ENCODE data around the gene FECH.

FECH gene

GRCh38 chr18:57539702-57540101 is 46.8 kb downstream of the FECH start:
- Histone ChIP-seq H3K36me3 (ENCODE audit: control insufficient read depth in 2 of 2, insufficient read depth in 1 of 2, low read length in 2 of 2) (no peaks in the 10 kb centered on the region), H3K4me1 (ENCODE audit: control insufficient read depth, insufficient read depth, low read length) (no peaks in the 10 kb centered on the region), H3K27ac (ENCODE audit: extremely low read depth, low read depth, low read length) (no peak overlapping the region), H3K9me3 (ENCODE audit: control insufficient read depth, insufficient read depth, low read depth, low read length) (no peaks in the 10 kb centered on the region), H3K4me3 (ENCODE audit: low read depth, low read length) (no peak overlapping the region)
- TF ChIP-seq ZNF777 (tag by site-specific recombination; IDR thresholded peaks at IDR 0.05; ENCODE audit: borderline replicate concordance) (no peak), EGR2 (tag by site-specific recombination; IDR thresholded peaks at IDR 0.05; ENCODE audit: low read depth) (no peak), ZFHX2 (tag by site-specific recombination; conservative IDR thresholded peaks at IDR 0.05) (no peak), ZNF114 (tag by site-specific recombination; IDR thresholded peaks at IDR 0.05) (no peak), ZNF433 (tag by site-specific recombination; IDR thresholded peaks at IDR 0.05; ENCODE audit: low read depth) (no peak), BCL11B (tag by site-specific recombination; IDR thresholded peaks at IDR 0.05; ENCODE audit: low read depth) (no peak), RBAK (tag by site-specific recombination; IDR thresholded peaks at IDR 0.05) (no peak), ZNF670 (tag by site-specific recombination; IDR thresholded peaks at IDR 0.05; ENCODE audit: low read depth) (no peak), ZNF560 (tag by site-specific recombination; IDR thresholded peaks at IDR 0.05; ENCODE audit: borderline replicate concordance) (no peak), HOXD13 (CRISPR knock-in tag; IDR thresholded peaks at IDR 0.05; ENCODE audit: borderline replicate concordance) (no peak), MZF1 (tag by site-specific recombination; IDR thresholded peaks at IDR 0.05; ENCODE audit: borderline replicate concordance) (no peak), ZBTB10 (tag by site-specific recombination; IDR thresholded peaks at IDR 0.05) (no peak)
- TF ChIP-seq, protein P1, sequence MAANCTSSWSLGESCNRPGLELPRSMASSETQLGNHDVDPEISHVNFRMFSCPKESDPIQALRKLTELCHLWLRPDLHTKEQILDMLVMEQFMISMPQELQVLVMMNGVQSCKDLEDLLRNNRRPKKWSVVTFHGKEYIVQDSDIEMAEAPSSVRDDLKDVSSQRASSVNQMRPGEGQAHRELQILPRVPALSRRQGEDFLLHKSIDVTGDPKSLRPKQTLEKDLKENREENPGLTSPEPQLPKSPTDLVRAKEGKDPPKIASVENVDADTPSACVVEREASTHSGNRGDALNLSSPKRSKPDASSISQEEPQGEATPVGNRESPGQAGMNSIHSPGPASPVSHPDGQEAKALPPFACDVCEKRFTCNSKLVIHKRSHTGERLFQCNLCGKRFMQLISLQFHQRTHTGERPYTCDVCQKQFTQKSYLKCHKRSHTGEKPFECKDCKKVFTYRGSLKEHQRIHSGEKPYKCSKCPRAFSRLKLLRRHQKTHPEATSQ (tag by site-specific recombination; IDR thresholded peaks at IDR 0.05), result no peak
- TF ChIP-seq, protein P2, sequence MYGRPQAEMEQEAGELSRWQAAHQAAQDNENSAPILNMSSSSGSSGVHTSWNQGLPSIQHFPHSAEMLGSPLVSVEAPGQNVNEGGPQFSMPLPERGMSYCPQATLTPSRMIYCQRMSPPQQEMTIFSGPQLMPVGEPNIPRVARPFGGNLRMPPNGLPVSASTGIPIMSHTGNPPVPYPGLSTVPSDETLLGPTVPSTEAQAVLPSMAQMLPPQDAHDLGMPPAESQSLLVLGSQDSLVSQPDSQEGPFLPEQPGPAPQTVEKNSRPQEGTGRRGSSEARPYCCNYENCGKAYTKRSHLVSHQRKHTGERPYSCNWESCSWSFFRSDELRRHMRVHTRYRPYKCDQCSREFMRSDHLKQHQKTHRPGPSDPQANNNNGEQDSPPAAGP (tag by site-specific recombination; IDR thresholded peaks at IDR 0.05), result no peak
- TF ChIP-seq, protein P3, sequence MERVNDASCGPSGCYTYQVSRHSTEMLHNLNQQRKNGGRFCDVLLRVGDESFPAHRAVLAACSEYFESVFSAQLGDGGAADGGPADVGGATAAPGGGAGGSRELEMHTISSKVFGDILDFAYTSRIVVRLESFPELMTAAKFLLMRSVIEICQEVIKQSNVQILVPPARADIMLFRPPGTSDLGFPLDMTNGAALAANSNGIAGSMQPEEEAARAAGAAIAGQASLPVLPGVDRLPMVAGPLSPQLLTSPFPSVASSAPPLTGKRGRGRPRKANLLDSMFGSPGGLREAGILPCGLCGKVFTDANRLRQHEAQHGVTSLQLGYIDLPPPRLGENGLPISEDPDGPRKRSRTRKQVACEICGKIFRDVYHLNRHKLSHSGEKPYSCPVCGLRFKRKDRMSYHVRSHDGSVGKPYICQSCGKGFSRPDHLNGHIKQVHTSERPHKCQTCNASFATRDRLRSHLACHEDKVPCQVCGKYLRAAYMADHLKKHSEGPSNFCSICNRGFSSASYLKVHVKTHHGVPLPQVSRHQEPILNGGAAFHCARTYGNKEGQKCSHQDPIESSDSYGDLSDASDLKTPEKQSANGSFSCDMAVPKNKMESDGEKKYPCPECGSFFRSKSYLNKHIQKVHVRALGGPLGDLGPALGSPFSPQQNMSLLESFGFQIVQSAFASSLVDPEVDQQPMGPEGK (tag by site-specific recombination; IDR thresholded peaks at IDR 0.05), result no peak
- ChIA-PET CTCF (interaction anchor here (0.6 to 1.4 kb wide), 2 partner anchors 22 to 93 kb away, joined by 3 read pairs; no protein-coding TSS in a partner anchor), POLR2A (no interaction called here)

- Histone ChIP-seq H3K4me3 (ENCODE audit: low read depth, low read length) (no peak overlapping the region), H3K27ac (ENCODE audit: extremely low read depth, low read depth, low read length) (no peak overlapping the region), H3K4me1 (ENCODE audit: control insufficient read depth, insufficient read depth, low read length) (no peaks in the 10 kb centered on the region), H3K9me3 (ENCODE audit: control insufficient read depth, insufficient read depth, low read depth, low read length) (no peaks in the 10 kb centered on the region), H3K36me3 (ENCODE audit: control insufficient read depth in 2 of 2, insufficient read depth in 1 of 2, low read length in 2 of 2) (no peaks in the 10 kb centered on the region)
- ChIA-PET POLR2A (interaction anchor here (0.6 kb wide), 1 partner anchor 953 kb away, joined by 3 read pairs; no protein-coding TSS in a partner anchor), CTCF (interaction anchor here (1.0 kb wide), 1 partner anchor 321 kb away, joined by 3 read pairs; no protein-coding TSS in a partner anchor)
- TF ChIP-seq ATF2 (tag by site-specific recombination; IDR thresholded peaks at IDR 0.05; ENCODE audit: low read depth) (no peak), ZNF610 (tag by site-specific recombination; IDR thresholded peaks at IDR 0.05; ENCODE audit: borderline replicate concordance) (no peak), ZNF221 (tag by site-specific recombination; IDR thresholded peaks at IDR 0.05; ENCODE audit: borderline replicate concordance) (no peak), ZNF529 (tag by site-specific recombination; IDR thresholded peaks at IDR 0.05; ENCODE audit: insufficient replicate concordance) (no peak), ZNF132 (tag by site-specific recombination; IDR thresholded peaks at IDR 0.05; ENCODE audit: borderline replicate concordance) (no peak), ZNF140 (tag by site-specific recombination; IDR thresholded peaks at IDR 0.05) (no peak), ZNF202 (tag by site-specific recombination; IDR thresholded peaks at IDR 0.05; ENCODE audit: borderline replicate concordance) (no peak), ZNF114 (tag by site-specific recombination; IDR thresholded peaks at IDR 0.05) (no peak)
- TF ChIP-seq, protein P4, sequence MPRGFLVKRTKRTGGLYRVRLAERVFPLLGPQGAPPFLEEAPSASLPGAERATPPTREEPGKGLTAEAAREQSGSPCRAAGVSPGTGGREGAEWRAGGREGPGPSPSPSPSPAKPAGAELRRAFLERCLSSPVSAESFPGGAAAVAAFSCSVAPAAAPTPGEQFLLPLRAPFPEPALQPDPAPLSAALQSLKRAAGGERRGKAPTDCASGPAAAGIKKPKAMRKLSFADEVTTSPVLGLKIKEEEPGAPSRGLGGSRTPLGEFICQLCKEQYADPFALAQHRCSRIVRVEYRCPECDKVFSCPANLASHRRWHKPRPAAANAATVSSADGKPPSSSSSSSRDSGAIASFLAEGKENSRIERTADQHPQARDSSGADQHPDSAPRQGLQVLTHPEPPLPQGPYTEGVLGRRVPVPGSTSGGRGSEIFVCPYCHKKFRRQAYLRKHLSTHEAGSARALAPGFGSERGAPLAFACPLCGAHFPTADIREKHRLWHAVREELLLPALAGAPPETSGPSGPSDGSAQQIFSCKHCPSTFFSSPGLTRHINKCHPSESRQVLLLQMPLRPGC (tag by site-specific recombination; IDR thresholded peaks at IDR 0.05), result no peak
- TF ChIP-seq, protein P5, sequence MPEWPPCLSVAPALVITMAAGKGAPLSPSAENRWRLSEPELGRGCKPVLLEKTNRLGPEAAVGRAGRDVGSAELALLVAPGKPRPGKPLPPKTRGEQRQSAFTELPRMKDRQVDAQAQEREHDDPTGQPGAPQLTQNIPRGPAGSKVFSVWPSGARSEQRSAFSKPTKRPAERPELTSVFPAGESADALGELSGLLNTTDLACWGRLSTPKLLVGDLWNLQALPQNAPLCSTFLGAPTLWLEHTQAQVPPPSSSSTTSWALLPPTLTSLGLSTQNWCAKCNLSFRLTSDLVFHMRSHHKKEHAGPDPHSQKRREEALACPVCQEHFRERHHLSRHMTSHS (tag by site-specific recombination; IDR thresholded peaks at IDR 0.05), result no peak
Measured at GRCh38 chr18:57538614-57539013, 47.9 kb downstream of the FECH start.
